SJSA1 (cell line): Measurements from ENCODE around the gene RDH5. TPM values are rescaled to one million over a fixed set of nuclear protein-coding genes. Genes with fewer than 3 reads are reported as not detected.
"Not testable (repeated sequence)": the region's sequence is repeated elsewhere in the genome, so short reads cannot be mapped to it uniquely, and the experiment has no call there.

Experiments
- DNase-seq, 2 experiments: peaks; one replicate each; pipeline ENCODE4 v3.0.0-alpha.2; 2015 to 2020; ENCODE audit warnings: low spot score in 2 of 2, low read depth in 1 of 2
- H3K27ac ChIP-seq: fragments of 250-450 bp; sonication (Bioruptor Pico); 2 replicates; pipeline ENCODE4 v1.5.1; 2020; ENCODE audit warnings: mild to moderate bottlenecking, moderate library complexity
- H3K27me3 ChIP-seq: fragments of 250-450 bp; sonication (Bioruptor Pico); replicated peaks from 2 replicates; pipeline ENCODE4 v1.5.1; 2020; ENCODE audit warnings: mild to moderate bottlenecking, moderate library complexity
- H3K36me3 ChIP-seq: fragments of 250-450 bp; sonication (Bioruptor Pico); 2 replicates; pipeline ENCODE4 v1.5.1; 2020; ENCODE audit warnings: mild to moderate bottlenecking
- H3K4me1 ChIP-seq: fragments of 250-450 bp; sonication (Bioruptor Pico); replicated peaks from 2 replicates; pipeline ENCODE4 v1.6.1; 2021; ENCODE audit warnings: mild to moderate bottlenecking
- H3K4me3 ChIP-seq: fragments of 250-450 bp; sonication (Bioruptor Pico); 2 replicates; pipeline ENCODE4 v1.5.1; 2020; ENCODE audit warnings: mild to moderate bottlenecking
- H3K9me3 ChIP-seq: fragments of 250-450 bp; sonication (Bioruptor Pico); replicated peaks from 2 replicates; pipeline ENCODE4 v1.5.1; 2020; ENCODE audit warnings: mild to moderate bottlenecking
- total RNA-seq: library from RNA; depleted of rRNA; stranded (reverse); fragments of >200 nt; shearing (Covaris generic); gene quantifications from 2 replicates; pipeline ENCODE4 v1.2.3, GENCODE V29; 2014; rRNA removed

The RDH5 gene
- total RNA-seq, 1 experiment from 2014 or later = 1.9 TPM

DNA sequence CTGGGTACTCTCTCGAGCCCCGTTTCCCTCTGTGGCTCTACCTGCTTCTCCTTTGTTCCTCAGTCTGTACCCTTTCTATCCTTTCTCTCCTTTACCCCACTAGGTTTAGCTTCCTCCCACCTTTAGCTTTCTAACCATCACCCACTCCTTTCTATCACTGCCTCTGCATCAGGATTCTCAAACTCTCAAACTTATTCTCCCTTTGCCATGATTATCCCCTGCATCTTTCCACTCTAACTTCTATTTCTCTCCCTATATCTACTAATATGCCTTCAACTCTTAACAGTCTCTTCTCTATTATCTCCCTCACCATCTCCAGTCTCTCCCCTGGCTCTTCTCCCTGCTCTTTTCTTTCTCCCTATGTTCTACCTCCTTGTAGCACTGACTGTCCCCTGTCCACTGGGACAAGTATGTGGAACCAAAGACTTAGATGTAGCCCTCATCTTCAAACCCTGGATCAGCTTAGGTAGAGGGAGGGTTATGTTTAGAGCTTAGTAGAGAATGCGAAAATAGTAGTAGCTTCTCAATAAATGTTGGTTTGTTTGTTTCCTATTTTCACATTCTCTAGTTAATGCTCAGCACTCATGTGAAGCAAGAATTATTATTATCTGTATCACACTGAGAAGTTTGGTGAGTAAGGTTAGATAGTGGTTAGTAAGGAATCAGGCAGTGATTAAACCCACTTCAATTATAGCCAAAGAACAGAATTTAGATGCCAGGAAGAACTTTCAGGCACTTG lies 26.1 kb downstream of the RDH5 start:
- no peak for DNase-seq
- no peak overlapping the region for H3K27ac ChIP-seq
- H3K27me3 ChIP-seq = no peaks in the 10 kb centered on the region
- no peaks in the 10 kb centered on the region for H3K9me3 ChIP-seq
- H3K36me3 ChIP-seq = peaks cover 10% of the 10 kb centered on the region; the same call in 1 of the 2 replicates
- H3K4me1 ChIP-seq = peaks cover 14% of the 10 kb centered on the region
- no peak overlapping the region for H3K4me3 ChIP-seq

- H3K4me3 ChIP-seq = no peak overlapping the region
- no peak overlapping the region for H3K27ac ChIP-seq
- peaks cover 14% of the 10 kb centered on the region for H3K4me1 ChIP-seq
- DNase-seq = no peak
- H3K36me3 ChIP-seq = peaks cover 15% of the 10 kb centered on the region
- no peaks in the 10 kb centered on the region for H3K9me3 ChIP-seq
- no peaks in the 10 kb centered on the region for H3K27me3 ChIP-seq
Observed at GRCh38 chr12:55746913-55747231, 26.7 kb downstream of the RDH5 start.

GRCh38 chr12:55748230-55748993 lies 28.2 kb downstream of the RDH5 start:
- no peak for DNase-seq
- no peak overlapping the region for H3K4me3 ChIP-seq
- peaks cover 10% of the 10 kb centered on the region for H3K4me1 ChIP-seq
- no peaks in the 10 kb centered on the region for H3K27me3 ChIP-seq
- no peak overlapping the region for H3K27ac ChIP-seq
- no peaks in the 10 kb centered on the region for H3K9me3 ChIP-seq
- H3K36me3 ChIP-seq = peaks cover 31% of the 10 kb centered on the region

- H3K36me3 ChIP-seq = peaks cover 94% of the 10 kb centered on the region
- H3K27ac ChIP-seq = no peak overlapping the region
- no peaks in the 10 kb centered on the region for H3K9me3 ChIP-seq
- H3K4me3 ChIP-seq = no peak overlapping the region
- H3K27me3 ChIP-seq = no peaks in the 10 kb centered on the region
- DNase-seq = no peak
- H3K4me1 ChIP-seq = no peaks in the 10 kb centered on the region
Observed at GRCh38 chr12:55755246-55755645, 35.1 kb downstream of the RDH5 start.

DNA sequence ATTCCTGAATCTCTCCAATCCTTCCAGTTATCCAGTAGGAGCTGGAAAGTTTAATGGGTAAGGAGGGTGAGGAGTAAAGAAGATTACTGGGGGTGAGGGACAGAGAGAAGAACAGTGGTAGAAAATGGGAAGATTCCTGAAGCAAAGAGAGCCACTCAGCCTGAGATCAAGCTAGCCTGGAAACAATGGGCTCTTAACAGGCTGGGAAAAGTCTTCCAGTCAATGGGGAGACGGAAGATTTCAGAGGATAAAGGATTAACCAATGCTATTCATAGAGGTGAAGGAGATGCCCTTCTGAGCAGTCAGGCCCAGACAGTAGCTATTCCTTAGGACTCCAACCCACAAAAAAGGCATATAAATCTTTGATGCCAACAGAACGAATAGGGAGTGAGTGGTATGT lies 37.5 kb downstream of the RDH5 start:
- H3K27ac ChIP-seq = no peak overlapping the region
- no peaks in the 10 kb centered on the region for H3K9me3 ChIP-seq
- H3K27me3 ChIP-seq = no peaks in the 10 kb centered on the region
- H3K4me1 ChIP-seq = no peaks in the 10 kb centered on the region
- peaks cover 94% of the 10 kb centered on the region for H3K36me3 ChIP-seq
- DNase-seq = no peak
- H3K4me3 ChIP-seq = no peak overlapping the region

GRCh38 chr12:55758575-55758974 lies 38.4 kb downstream of the RDH5 start:
- DNase-seq, H3K9me3 ChIP-seq, H3K4me1 ChIP-seq, H3K27me3 ChIP-seq, H3K4me3 ChIP-seq, H3K27ac ChIP-seq: not testable (repeated sequence)
- H3K36me3 ChIP-seq = peaks cover 92% of the 10 kb centered on the region

DNA sequence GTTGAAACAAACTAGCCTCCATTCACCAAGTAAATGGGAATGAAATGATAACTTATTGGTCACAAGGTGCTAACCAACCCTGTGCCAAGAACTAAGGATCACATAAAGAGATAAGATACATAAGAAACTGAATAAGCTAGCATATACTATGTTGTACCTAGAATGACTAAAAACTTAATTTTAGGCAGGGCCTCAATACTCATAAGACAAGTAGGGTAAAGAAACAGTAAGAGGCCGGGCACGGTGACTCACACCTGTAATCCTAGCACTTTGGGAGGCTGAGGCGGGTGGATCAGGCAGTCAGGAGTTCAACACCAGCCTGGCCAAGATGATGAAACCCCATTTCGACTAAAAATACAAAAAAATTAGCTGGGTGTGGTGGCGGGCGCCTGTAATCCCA lies 40.5 kb downstream of the RDH5 start:
- DNase-seq = no peak
- Histone ChIP-seq H3K36me3 (peaks cover 78% of the 10 kb centered on the region), H3K4me1 (no peaks in the 10 kb centered on the region), H3K9me3 (no peaks in the 10 kb centered on the region), H3K27me3 (no peaks in the 10 kb centered on the region), H3K4me3 (no peak overlapping the region), H3K27ac (no peak overlapping the region)

GRCh38 chr12:55762646-55763045 lies 42.5 kb downstream of the RDH5 start:
- H3K27me3 ChIP-seq = no peaks in the 10 kb centered on the region
- H3K36me3 ChIP-seq = peaks cover 68% of the 10 kb centered on the region
- no peaks in the 10 kb centered on the region for H3K9me3 ChIP-seq
- H3K27ac ChIP-seq = no peak overlapping the region
- H3K4me1 ChIP-seq = no peaks in the 10 kb centered on the region
- no peak overlapping the region for H3K4me3 ChIP-seq
- DNase-seq = no peak

DNA sequence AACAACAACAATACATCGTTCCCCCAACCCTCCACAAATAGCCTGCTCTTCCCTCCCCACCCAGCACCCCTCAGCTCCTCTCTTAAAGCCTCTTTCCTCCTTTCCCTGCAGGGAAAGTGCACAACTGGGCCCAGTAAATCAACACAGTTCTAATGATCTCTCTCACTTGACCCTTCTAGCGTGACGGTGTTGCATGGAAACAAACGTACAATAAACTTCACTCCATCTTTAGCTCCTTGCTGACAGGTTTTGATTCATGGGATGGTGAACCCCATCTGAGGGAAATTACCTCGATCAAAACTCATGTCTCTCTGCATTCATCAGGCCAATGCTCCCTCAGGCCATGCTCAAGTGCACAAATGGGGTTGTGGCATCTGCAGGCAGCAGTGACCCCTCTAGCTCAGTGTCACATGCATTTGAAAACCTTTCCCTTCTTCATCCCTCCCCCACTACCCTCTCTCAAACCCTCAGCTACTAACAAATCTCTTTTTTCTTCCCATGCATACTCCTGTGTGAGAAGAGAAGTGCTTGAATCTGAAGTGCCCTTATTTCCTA lies 45.6 kb downstream of the RDH5 start:
- Histone ChIP-seq H3K4me3 (no peak overlapping the region), H3K4me1 (no peaks in the 10 kb centered on the region), H3K36me3 (peaks cover 61% of the 10 kb centered on the region), H3K27me3 (no peaks in the 10 kb centered on the region), H3K9me3 (no peaks in the 10 kb centered on the region), H3K27ac (no peak overlapping the region)
- DNase-seq = no peak

DNA sequence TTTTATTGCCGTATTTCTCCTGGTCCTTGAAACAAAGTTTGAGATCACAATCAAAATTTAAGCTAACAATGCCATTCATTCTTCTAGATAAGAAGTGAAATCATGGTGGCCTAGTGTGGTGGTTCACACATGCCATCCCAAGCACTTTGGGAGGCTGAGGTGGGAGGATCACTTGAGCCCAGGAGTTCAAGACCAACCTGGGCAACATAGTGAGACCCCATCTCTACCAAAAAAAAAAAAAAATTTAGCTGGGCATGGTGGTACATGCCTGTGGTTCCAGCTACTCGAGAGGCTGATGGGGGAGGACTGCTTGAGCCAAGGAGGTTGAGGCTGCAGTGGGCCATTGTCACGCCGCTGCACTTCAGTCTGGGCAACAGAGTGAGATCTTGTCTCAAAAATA lies 47.0 kb downstream of the RDH5 start:
- DNase-seq = no peak
- H3K4me1 ChIP-seq = no peaks in the 10 kb centered on the region
- no peak overlapping the region for H3K27ac ChIP-seq

DNA sequence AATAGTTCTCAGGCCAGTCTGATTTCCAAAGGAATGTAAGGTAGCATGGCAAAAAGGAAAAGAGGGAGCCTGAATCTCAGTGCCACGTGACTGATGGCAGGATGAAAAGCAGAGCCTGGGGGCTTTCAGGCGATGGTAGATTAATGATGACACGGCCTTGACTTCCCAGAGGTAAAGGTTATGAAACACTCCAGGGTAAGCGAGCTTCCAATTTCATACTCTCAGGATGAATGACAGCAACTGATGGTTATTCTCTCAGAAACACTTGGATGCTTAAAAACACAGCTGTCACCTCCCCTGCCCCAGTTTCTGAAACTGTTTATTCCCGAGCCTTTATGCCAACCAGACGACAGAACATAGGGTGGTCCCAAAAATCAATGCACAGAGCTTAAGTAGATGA lies 51.5 kb downstream of the RDH5 start:
- H3K9me3 ChIP-seq = no peaks in the 10 kb centered on the region
- H3K36me3 ChIP-seq = peaks cover 61% of the 10 kb centered on the region
- H3K27ac ChIP-seq = no peak overlapping the region
- H3K4me3 ChIP-seq = no peak overlapping the region
- H3K27me3 ChIP-seq = no peaks in the 10 kb centered on the region
- DNase-seq = no peak
- no peaks in the 10 kb centered on the region for H3K4me1 ChIP-seq

More for the DNA sequence above, 47.0 kb downstream of the RDH5 start:
- Histone ChIP-seq H3K36me3 (peaks cover 59% of the 10 kb centered on the region), H3K9me3 (no peaks in the 10 kb centered on the region), H3K4me3 (no peak overlapping the region), H3K27me3 (no peaks in the 10 kb centered on the region)

Other genes starting within 250 kb of the RDH5 start
- not detected in 2 replicates for gene OR6C68, start 228.0 kb upstream of the RDH5 start, total RNA-seq
- gene OR6C4, start 170.8 kb upstream of the RDH5 start, total RNA-seq = not detected in 2 replicates
- not detected in 2 replicates for gene OR2AP1, start 147.9 kb upstream of the RDH5 start, total RNA-seq
- not detected in 2 replicates for gene OR10P1, start 83.5 kb upstream of the RDH5 start, total RNA-seq
- gene ITGA7, start 12.5 kb upstream of the RDH5 start, total RNA-seq = 0.24 TPM in 1 of 2 replicates, not detected in the other
- 82.0 and 91.9 TPM in 2 replicates for gene BLOC1S1, start 4.3 kb upstream of the RDH5 start, total RNA-seq
- gene CD63, start 8.6 kb downstream of the RDH5 start, total RNA-seq = 1,021 and 1,450 TPM in 2 replicates
- gene GDF11, start 22.7 kb downstream of the RDH5 start, total RNA-seq = 1.7 and 2.7 TPM in 2 replicates
- gene SARNP, start 97.3 kb downstream of the RDH5 start, total RNA-seq = 124 and 208 TPM in 2 replicates
- gene ORMDL2, start 97.6 kb downstream of the RDH5 start, total RNA-seq = 15.4 and 15.7 TPM in 2 replicates
- 41.6 and 58.1 TPM in 2 replicates for gene DNAJC14, start 109.2 kb downstream of the RDH5 start, total RNA-seq
- 9.8 and 14.5 TPM in 2 replicates for gene MMP19, start 122.5 kb downstream of the RDH5 start, total RNA-seq
- gene PYM1, start 207.5 kb downstream of the RDH5 start, total RNA-seq = 25.1 and 43.7 TPM in 2 replicates
- gene DGKA, start 210.8 kb downstream of the RDH5 start, total RNA-seq = 23.9 and 46.2 TPM in 2 replicates
- gene PMEL, start 245.6 kb downstream of the RDH5 start, total RNA-seq = 0.34 TPM in 1 of 2 replicates, not detected in the other
- gene CDK2, start 246.4 kb downstream of the RDH5 start, total RNA-seq = 74.4 and 82.1 TPM in 2 replicates